IPS DF 4.7 (cell line): ENCODE results near the gene TNIK.

Experiments
- DNase-seq: peaks from one replicate; pipeline ENCODE4 v3.0.0-alpha.2; 2013; ENCODE audit warnings: low spot score; ENCODE audit errors: extremely low read depth

The TNIK gene

DNA sequence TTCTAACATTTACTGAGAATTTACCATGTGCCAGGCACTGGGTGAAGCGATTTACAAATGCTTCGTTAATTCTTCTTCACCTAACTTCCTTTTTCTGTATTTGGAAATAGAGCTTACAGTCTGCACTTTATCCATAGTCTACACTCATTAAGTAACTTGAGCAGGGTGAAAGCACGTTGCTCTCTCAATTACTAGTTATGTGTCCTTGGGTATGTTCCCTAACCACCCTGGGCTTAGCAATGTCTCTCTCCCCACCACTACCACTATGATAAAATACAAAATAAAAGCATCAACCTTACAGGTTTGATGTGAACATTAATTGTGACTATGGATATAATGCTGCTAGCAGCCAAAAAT is 260.8 kb downstream of the TNIK start:
- DNase-seq, result no peak

DNA sequence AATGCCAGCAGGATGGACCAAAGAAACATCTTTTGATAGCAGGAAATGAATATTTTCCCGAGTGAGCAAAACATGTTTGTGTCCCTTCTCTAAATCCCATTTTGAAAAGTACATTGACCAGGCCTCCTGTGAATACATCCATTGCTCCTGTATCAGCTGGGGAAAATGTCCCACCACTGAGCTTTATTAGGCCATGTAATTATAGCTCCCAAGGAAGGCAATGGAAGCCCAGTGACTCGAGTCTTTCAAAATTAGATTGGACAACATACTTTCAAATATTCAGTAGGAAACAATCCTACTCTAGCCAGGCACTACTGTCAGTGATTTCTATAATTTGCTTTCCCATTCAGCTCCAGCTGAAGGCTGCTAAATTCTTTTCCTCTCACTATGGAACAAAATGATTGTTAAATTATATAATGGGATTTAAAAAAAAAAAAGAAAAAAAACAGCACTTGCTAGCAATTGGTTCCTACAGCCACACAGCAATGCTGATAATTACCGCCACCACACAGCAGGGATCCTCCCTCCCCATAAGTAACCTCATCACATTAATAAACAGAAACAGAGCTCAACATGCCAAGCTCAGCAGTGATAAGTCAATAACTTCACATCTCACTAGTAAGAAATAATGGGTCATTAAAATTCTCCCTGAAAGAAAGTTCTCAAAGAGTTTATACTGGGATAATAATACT is 261.3 kb downstream of the TNIK start:
- DNase-seq, result no peak

DNA sequence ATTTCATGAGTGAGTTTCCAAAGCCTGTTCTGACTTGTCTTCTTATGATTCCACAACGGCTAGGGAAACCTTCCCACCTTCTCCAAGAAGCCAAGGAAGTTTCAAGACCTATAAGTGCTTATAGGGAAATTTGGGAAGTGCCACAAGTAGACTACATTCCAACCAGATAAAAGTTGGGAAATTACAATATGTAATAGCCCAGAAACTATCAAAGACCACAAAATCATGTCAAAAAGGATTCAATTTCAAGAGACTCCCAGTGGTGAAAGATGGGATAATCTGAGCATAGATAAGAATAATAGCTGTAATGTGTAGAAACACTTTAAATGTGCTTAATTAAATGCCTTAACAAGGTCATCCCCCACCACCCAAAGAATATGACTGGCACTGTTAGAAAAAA is 264.5 kb downstream of the TNIK start:
- no peak for DNase-seq

DNA sequence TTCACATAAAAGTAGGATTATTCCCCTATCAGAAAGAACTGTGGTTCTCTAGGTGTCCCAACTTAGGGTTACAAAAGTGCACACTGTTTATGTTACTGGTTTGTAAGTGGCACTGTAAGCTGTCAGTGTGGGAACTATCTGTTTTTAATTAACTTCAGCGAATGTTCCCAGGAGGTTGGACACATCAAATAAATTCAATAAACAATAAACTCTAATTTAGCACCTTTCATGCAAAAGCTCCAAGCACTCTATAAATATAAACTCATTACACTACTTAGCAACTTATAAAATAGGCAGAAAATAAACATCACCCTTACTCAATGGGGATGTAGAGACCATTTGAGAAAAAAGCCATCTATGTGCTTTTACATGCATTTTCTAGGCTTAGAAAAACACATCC is 265.2 kb downstream of the TNIK start:
- DNase-seq, result no peak

DNA sequence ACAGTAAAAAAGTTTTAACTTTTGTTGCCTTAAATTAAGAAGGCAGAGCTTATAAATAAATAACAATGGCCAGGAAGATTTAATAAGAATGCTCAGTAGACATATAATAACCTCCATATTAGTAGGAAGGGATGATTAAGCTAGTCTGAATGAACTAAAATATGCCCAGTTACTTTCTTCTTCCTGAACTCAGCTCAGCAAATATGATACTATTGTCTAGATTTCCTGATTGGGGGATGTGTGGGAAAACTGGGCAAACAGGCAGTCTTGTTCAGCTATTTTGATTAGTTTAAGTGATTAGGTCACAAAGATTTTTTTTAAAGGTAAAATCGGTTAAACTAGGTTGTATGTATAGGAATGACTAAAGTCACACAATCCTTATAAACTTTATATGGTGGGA is 266.5 kb downstream of the TNIK start:
- DNase-seq, result no peak

DNA sequence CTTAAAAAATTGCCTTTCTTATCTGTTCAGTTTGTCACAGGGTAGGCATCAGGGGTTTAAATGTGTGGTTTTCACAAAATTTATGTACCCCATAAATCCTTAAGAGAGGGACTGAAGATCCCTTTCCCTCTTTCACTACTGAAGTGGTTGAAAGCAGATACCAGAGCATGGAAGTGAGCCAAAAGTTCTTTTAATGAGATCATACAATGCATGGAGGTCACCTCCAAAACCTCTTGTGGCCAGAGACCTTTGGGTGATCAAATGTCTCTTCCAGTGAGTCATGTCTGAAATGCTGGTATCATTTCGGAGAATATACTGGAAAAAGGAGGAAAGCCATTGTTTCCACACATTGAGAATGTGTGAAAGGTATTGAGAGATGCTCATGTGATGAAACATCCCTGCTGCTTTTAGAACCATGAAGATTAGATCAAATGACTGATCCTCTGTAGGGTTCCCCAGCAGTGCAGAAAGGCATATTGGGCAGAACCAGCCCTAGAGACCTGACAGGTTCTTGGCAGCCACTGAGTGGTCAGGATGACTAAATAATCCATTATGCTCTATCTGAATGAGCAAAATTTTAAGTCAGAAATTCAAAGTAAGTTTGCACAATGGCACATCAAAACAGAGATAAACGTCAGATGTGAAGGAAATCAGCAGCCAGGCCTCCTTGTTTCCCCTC is 267.9 kb downstream of the TNIK start:
- no peak for DNase-seq

DNA sequence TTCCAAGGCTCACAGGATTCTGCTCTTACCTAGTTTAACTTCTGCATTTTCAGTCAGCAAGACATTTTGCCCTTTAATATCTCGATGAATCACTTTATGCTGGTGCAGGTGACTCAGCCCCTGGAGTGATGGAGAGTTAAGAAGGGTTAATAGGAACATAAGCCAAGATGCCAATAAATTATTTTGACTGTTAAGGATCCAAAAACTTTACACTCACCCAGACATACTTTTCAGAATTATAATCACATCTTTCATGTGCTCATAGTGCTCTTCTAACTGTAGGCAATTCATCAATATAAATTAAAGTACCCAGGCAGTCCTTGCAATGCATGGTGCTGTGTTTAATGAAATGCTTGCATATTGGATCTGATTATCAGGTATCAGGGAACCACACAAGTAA is 269.5 kb downstream of the TNIK start:
- DNase-seq, result no peak

DNA sequence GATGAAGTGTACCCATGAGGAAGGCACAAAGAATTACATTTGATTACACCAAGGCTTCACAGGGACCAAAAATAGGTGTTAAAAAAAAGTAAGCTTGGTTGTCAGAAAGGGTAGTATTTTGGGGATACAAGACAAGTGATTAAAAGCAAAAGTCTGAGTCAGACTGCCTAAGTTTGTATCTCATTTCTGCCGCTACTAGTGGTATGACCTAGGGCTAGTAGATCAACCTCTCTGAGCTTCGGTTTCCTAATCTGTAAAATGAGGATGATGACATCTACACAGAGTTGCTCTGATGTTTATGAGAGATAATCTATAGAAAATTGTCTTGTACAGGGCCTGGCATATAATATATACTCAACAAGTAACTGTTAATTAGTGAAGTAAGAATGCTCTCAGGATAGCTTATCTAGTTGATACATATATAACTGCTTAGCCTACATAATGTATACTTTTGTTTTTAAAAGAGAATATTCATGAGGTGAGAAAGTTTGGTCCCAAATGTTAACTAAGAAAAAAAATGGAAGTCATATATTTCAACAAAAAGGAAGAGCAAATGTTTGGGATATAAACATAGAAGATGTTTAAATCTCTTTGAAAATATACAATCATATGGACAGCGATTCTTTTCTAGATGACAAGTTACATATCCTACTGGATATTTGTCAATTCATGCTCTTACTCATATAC is 270.7 kb downstream of the TNIK start:
- DNase-seq, result no peak

DNA sequence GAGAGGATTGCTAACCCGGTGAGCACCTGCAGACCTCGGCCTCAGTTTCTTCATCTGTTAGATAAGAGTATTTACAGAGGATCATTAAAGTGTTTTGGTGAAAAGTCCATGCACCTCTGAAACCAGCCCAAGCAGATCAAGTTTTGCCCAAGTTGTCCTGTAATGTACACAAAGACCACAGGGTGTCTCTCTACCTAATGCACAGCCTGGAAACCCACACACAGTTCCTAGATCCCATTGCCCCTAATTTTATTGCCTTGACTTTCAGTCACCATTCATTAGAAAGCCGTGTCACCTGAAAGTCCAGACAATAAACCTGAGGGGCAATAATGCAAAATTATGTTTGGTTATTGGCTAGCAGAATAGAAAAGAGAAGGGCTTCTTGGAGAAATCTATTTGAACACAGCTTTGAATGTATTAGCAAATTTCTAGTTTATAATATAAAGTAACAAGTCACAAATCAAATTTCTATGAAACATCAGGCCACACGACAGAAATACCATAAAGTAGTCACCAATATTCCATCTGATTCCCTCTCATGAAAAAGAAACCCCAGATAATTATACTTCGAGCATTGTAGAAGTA is 272.4 kb downstream of the TNIK start:
- DNase-seq, result no peak

DNA sequence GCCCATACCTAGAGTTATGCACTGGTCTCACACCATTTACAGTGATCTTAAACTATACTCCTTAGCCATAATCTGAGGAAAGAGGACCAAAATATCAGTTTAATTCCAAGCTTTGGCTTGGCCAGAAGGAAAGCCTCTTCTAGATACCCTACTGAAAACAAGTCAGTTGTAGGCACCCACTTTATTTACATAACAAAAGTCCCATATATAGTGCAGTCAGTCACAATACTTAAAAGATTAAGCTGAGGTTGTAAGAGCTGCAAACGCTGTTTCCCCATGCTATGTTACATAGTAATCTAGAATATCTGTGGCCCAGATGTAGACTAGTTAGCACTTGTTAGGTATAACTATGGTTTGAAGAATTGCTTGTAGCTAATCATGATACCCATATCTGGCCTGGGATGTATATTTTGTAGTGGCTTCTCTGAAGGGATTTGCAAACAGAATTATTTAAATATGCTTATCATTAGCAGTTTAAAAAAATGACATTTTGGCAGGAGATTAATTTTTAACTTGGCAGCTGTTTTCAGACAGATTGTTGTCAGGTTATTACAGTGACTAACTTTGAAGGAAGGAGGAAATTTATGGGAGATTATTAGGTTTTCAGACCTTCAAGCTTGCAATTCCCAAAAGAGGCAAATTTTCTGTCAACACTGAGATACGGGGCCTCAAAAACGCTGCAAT is 273.2 kb downstream of the TNIK start:
- DNase-seq, result no peak

DNA sequence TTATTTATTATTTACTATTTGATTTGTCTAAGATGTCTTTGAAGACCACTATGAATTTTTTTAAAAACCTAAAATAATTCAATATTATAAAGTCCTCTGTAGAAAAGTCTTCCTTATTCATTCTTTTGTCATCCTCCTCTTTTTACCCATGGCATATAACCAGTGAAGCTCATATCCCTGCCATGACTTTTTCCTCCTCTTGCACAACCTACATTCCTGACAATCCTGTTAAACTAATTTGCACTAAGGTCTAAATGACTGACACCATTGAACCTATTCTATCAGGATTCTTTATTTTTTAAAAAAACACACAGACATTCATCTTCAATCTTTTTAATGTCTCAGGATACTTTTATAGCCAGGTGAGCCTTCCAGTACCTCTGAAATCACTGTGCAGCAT is 273.8 kb downstream of the TNIK start:
- no peak for DNase-seq

DNA sequence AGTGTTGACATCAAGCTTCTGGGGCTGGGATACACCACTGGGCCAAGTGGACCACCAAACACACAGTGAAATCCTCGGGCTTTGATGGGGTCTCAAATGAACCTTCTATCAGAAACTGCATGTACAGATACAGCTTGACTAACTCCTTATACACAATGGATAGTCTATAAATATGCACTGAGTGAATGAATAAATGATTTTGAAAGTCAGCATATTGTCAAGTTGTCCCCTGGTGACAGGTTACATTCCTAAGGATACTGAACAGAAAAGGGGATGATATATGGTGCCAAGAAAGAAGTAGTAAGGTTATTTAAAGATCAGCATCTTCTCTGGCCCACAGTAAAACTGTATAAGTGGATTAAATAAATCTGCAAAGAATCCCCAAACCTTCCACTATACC is 274.2 kb downstream of the TNIK start:
- no peak for DNase-seq

DNA sequence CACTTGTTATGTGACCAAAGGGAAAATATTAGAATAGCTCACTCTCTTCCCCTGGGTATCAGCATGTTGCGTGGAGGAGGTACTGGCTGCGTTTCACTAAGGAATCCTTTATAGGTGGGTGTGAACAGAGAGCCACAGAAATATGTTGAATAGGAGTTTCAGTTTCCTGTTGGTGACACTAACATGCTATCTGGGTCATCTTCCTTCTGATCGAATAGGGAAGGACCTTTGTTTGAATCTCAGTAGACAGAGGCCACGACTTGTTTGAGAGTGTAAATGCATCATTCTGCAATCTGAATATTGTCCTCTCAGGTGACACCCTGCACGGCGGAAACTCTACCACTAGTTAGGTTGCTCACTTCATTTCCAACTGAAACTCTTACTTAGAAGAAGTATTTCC is 275.8 kb downstream of the TNIK start:
- no peak for DNase-seq

DNA sequence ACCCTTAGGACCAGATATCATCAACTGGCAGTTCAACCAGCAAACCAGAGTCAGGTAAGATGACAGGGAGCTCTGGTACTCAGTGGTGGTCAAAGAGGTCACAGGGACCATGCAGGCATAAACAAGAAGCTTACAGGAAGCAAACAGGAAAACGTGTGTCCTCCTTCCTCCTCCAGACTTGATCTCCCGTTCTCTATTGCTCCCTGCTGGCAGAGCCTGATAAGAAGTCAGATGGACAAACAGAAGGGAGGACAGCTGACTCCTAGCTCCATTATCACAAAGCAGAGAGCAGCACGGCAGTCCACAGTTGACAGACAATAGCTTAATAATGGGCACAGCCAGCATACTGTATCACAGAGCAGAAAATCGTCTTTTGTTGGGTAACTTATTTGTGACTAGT is 277.2 kb downstream of the TNIK start:
- no peak for DNase-seq

DNA sequence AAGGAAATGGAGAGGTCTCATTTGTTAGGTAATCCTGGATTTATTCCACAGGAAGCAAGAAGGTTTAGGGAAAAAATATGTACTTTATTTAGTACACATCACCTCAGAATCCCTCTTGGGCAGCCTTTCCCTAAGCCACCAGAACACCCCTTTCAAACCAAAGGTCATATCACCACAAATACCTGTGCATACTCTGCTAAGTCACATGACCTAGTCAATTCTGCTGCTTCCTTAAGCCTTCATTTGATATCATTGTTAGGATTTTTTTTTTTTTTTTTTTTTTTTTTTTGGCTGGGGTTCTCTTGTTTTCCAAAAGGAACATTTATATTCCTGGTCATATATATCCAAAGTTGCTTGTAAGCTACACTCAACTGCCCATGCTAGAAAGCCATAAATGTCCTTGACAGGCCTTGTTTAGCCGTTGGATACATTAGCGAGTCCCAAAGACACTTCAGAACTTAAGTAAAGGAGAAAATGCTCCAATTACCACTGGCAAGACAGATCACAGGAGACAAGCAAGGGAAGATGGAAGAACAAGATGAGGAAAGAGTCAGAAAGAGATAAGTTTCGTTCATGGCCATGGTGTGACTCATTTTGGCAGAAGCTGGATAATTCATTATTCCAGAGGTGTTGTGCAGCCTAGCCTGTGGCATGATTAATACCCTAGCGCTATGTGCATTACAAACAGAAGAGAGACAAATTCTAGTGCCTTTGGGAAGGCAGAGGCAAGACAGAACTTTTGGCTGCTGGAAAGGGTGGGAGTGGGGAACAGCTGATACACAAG is 278.1 kb downstream of the TNIK start:
- no peak for DNase-seq

DNA sequence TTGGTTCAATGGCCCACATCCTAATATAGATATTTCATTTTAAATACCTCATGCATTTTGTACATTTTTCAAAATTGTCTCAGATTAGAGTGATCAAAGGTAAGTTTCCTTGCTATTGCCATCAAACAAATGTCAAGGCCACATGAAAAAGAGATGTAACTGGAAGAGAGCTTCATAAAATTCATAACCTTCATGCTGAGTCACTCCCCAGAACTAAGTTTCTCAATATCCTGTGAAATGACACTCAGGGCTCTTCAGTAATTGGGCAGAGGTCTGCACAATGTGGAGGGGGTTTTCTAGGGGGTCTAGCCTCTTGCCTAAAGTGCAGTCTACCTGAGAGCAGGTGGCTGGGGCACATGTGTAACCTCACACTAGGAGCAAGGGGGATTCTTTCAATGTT is 281.5 kb downstream of the TNIK start:
- no peak for DNase-seq

DNA sequence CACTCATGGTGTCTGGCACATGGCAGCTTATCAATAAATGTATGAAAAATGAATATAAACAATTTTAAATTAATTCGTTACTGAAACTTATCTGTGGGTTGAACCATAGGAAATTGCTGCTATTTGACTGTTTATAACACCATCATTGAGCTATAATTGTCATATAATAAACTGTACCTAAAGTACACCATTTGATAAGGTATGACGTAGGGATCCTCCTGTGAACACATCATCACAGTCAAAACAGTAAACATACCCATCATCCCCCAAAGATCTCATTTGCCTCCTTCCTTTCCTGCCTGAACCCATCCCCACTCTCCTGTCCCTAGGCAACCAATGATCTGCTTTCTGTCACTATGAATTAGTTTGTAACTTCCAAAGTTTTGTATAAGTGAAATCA is 282.7 kb downstream of the TNIK start:
- no peak for DNase-seq

DNA sequence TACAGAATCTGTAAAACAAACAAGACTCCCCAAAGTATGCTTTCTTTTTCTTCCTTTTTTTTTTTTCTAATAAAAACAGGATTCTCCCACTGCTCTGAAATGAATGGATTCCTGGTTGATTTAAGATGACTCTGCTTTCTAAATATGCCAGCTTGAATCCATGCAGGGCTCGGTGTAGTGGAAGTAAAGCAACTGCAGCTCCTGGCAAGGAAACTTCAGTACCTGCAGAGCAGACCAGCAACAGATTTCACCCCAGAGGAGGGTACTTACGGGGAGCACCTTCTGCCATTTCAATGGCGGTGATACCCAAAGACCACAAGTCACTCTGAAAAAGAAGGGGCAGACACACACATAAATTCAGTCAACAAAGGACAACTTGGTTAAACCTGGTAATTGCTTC is 283.1 kb downstream of the TNIK start:
- no peak for DNase-seq

DNA sequence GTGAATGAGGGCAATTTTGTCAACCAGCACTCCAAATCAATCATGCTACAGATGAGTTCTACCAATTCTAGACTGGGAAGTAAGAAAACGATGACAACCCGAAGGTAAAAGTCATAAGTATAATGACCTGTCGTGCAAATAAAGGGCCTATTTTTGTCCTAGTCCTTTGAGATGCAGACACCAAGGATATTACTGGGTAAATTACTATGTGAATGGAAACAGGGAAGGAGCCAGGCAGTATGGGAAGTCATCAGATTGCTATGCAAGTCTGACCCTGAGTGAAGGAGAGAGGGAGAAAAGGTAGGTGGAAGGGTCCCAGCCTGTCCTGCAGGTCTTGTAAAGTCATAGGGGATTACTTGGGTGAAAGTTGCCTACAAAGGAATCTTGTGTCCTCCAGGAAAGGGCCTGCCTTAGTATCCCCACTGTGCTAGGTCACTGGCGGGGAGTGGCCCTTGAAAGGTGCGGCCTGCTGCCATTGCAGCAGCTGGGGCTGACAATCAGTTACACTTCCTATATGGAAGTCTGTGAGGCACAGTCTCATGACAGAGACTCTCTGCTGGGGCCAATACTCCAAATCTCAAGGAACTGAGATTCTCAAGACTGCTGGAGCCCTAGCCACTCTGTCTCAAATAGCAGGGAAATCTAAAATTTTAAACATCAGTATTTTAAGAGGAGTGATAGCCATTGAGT is 283.8 kb downstream of the TNIK start:
- no peak for DNase-seq

DNA sequence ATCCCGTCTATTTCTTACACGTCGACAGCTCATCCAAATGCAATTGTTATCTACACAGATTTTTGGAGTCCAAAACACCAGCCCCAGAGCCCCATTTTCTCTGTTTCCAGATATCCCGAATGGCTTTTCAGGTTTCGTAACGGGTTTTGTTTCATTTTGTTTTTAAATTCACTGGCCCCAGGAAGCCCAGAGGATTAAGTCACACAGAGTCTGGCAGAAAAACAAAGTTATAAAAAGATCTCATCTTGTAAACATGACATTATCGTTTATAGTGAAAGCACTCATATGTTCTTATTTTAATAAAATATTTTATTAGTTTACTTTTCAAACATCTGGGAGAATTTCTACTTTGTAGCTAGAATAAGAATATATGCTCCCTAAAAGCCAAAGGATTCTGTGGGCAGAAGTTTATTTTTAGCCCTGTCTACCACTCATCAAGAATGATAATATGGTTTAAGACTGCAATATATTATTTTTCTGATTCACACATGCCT is 284.4 kb downstream of the TNIK start:
- no peak for DNase-seq
